Measurements from ENCODE around the gene SMIM5.

SMIM5 gene

DNA sequence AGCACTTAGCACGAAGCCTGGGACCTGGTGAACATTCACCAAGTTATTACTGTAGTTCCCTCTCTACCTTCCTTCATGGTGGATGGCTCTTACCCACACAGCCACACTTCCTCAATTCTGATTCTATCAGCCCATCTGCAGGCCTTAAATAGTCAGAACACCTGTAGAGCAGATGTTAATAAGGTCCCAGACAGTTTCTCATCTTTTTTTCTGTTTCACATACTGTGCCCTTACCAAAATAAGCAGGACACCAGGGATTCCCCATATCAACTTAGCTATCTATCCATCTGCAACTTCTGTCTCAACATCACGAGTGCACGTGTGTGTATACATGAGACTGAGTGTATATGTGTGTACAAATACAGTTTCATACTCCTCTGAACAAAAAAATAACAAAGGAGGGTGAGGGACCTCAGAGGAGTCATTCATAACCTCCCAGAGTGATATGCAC, 30.9 kb downstream of the SMIM5 start:
- no peak overlapping the region for H3K4me3 ChIP-seq (ENCODE audit: control insufficient read depth, low read depth, low read length)
- no peak for DNase-seq (ENCODE audit: low read depth)
- TF ChIP-seq, protein P1, sequence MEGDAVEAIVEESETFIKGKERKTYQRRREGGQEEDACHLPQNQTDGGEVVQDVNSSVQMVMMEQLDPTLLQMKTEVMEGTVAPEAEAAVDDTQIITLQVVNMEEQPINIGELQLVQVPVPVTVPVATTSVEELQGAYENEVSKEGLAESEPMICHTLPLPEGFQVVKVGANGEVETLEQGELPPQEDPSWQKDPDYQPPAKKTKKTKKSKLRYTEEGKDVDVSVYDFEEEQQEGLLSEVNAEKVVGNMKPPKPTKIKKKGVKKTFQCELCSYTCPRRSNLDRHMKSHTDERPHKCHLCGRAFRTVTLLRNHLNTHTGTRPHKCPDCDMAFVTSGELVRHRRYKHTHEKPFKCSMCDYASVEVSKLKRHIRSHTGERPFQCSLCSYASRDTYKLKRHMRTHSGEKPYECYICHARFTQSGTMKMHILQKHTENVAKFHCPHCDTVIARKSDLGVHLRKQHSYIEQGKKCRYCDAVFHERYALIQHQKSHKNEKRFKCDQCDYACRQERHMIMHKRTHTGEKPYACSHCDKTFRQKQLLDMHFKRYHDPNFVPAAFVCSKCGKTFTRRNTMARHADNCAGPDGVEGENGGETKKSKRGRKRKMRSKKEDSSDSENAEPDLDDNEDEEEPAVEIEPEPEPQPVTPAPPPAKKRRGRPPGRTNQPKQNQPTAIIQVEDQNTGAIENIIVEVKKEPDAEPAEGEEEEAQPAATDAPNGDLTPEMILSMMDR (conservative IDR thresholded peaks at IDR 0.05; ENCODE audit: control insufficient read depth, insufficient read depth, low read depth, low read length) = no peak

DNA sequence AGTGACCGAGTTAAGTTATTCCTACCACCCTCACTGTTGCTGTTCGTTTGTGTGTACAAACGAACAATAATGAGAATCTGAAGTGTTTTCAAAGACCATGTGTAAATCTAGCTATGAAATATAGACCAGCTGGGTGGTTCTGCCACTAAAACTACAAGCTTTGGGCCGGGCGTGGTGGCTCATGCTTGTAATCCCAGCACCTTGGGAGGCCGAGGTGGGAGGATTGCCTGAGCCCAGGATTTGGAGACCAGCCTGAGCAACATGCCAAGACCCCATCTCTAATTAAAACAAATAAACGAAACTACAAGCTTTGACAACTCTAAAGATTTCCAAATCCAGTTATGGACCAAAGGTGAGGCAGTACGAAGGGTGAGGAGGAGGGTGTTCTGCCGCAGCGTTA, 32.7 kb downstream of the SMIM5 start:
- TF ChIP-seq, protein P1 (conservative IDR thresholded peaks at IDR 0.05; ENCODE audit: control insufficient read depth, insufficient read depth, low read depth, low read length) = no peak
- DNase-seq (ENCODE audit: low read depth) = no peak
- peak overlapping the region; percentile 99 for H3K4me3 ChIP-seq (ENCODE audit: control insufficient read depth, low read depth, low read length)

DNA sequence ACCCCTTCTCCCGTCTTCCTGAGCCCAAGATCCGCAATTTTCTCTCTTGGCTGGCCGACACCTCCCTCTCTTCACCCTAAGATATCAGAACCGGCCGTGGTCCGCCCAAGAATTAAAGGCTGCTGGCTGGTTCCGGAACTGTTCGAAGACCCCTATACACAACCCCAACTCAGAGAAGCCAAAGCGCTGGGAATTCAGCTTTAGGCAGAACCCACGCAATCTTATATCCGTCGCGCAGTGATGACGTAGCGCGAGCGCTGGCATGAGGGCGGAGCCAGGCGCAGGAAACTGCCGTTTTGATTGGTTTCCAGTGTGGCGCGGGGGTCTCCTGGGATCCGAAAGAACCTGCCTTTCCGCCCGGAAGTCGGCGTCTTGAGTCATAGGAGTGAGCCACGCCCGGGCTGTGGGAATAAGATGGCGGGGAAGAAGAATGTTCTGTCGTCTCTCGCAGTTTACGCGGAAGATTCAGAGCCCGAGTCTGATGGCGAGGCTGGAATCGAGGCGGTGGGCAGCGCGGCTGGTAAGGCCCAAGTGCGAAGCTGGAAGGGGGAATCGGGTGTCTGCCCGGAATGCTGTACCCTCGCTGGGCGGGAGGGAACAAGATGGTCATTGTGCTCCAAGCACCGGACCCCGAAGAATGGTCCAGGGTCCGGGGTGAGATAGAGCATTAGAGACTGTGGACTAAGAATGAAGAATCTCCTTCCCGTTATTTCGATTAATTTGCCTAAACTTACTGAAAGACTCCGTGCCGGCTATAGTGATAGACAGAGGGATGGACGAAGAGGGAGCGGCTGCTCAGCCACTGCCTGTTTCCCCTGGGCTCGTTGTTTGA, 33.9 kb downstream of the SMIM5 start, which contains the start of the genes RECQL5 and SAP30BP:
Gene RECQL5, minus strand, starts transcription at position 196 of the 832 bp plus-strand sequence. CDS start 597 bp downstream, outside the sequence.
Gene SAP30BP, plus strand, starts transcription at position 380 of the 832 bp plus-strand sequence. Its CDS starts 35 bp downstream, at position 415.
- TF ChIP-seq, protein P1 (conservative IDR thresholded peaks at IDR 0.05; ENCODE audit: control insufficient read depth, insufficient read depth, low read depth, low read length) = no peak
- DNase-seq (ENCODE audit: low read depth) = peak; percentile 98
- peak within 1 kb of the TSS; percentile 99 for H3K4me3 ChIP-seq (ENCODE audit: control insufficient read depth, low read depth, low read length)

GRCh38 chr17:75667825-75668224, 34.6 kb downstream of the SMIM5 start:
- H3K4me3 ChIP-seq (ENCODE audit: control insufficient read depth, low read depth, low read length) = peak overlapping the region; percentile 99
- TF ChIP-seq, protein P1 (conservative IDR thresholded peaks at IDR 0.05; ENCODE audit: control insufficient read depth, insufficient read depth, low read depth, low read length) = no peak
- no peak for DNase-seq (ENCODE audit: low read depth)

- H3K4me3 ChIP-seq (ENCODE audit: control insufficient read depth, low read depth, low read length) = peak overlapping the region; percentile 99
- no peak for DNase-seq (ENCODE audit: low read depth)
Measured at GRCh38 chr17:75668489-75668888, 35.3 kb downstream of the SMIM5 start.

DNA sequence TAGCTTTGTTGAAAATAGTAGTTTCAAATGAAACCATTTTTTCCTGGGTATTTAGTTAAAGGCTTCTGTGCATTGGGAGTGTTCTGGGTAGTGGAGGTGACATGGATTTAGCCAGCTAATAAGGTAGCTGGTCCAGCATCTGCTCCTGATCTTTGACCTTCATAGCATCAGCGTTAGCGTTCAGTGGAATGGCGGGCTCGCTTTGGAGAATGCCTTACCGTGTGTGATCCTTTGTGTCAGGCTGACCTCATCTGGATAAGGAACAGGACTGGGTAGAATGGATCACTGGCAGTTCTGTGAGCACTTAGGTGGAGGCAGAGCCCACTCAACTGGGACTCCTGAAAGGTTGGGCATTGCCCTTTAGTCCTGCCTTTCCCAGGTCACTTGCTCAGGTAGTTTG, 37.6 kb downstream of the SMIM5 start:
- no peak for DNase-seq (ENCODE audit: low read depth)
- TF ChIP-seq, protein P1 (conservative IDR thresholded peaks at IDR 0.05; ENCODE audit: control insufficient read depth, insufficient read depth, low read depth, low read length) = no peak
- H3K4me3 ChIP-seq (ENCODE audit: control insufficient read depth, low read depth, low read length) = no peak overlapping the region

More at GRCh38 chr17:75668489-75668888, 35.3 kb downstream of the SMIM5 start:
- TF ChIP-seq, protein P1 (conservative IDR thresholded peaks at IDR 0.05; ENCODE audit: control insufficient read depth, insufficient read depth, low read depth, low read length) = no peak

Data from fibroblast of mammary gland (primary cell).